GM12878 (cell line): Measurements from ENCODE around the gene MSI2. TPM values are rescaled to one million over a fixed set of nuclear protein-coding genes. Genes with fewer than 3 reads are reported as not detected.

Experiments
- MTA2 ChIP-seq: fragments of 450-650 bp; IDR thresholded peaks from 2 replicates; pipeline ENCODE4 v1.6.1; 2016; ENCODE audit warnings: low read depth, mild to moderate bottlenecking, moderate library complexity
- MTA3 ChIP-seq: IDR thresholded peaks from 2 replicates; pipeline ENCODE4 v1.6.1; 2012; ENCODE audit warnings: low read length, inconsistent platforms, borderline replicate concordance
- MXI1 ChIP-seq: fragments of 150-350 bp; IDR thresholded peaks from 2 replicates; pipeline ENCODE4 v1.6.1; 2011; ENCODE audit warnings: low read depth, mild to moderate bottlenecking, inconsistent platforms, low read length, improper control_type of control experiment
- SMC3 ChIP-seq: IDR thresholded peaks from 2 replicates; pipeline ENCODE4 v1.6.1; 2011; ENCODE audit warnings: low read length, improper control_type of control experiment, borderline replicate concordance
- ZNF217 ChIP-seq: fragments of 450-650 bp; IDR thresholded peaks from 2 replicates; pipeline ENCODE4 v1.6.1; 2017; ENCODE audit warnings: antibody characterized with exemption, mild to moderate bottlenecking
- polyA plus RNA-seq, 11 experiments: library from polyadenylated mRNA; depleted of rRNA in 4 of 11; unstranded in 6 of 11; stranded (reverse) in 5 of 11; fragments of >200 nt; fragmentation: Nextera tagmentation in 4 of 11; fragmentation: Illumina TruSeq in 1 of 11; extraction: Ambion mirVana in 4 of 11; extraction: Trizol in 1 of 11; gene quantifications; 1 replicate in 1 of 11; 2 replicates in 10 of 11; pipeline versions ENCODE4 v1.2.1 to v1.2.3, GENCODE V29; 2011 to 2016; ENCODE audit warnings: inconsistent platforms in 2 of 11, missing spikeins in 2 of 11, low read depth in 1 of 11
- total RNA-seq, 4 experiments: library from RNA; depleted of rRNA in 3 of 4; stranded (reverse); fragments of >200 nt in 3 of 4; fragmentation: Illumina TruSeq in 1 of 4; extraction: Trizol in 1 of 4; gene quantifications; 2 replicates each; pipeline versions ENCODE4 v1.2.1 to v1.2.3, GENCODE V29; 2013 to 2021
- TF ChIP-seq, protein P1 (sequence below): IDR thresholded peaks from 2 replicates; pipeline ENCODE4 v1.6.1; 2012; ENCODE audit warnings: low read length, inconsistent platforms
- TF ChIP-seq, protein P2 (sequence below): IDR thresholded peaks from 2 replicates; pipeline ENCODE4 v1.6.1; 2011; ENCODE audit warnings: mild to moderate bottlenecking, low read depth, low read length, moderate library complexity; ENCODE audit not compliant: insufficient replicate concordance
- TF ChIP-seq, protein P3 (sequence below): IDR thresholded peaks from 2 replicates; pipeline ENCODE4 v1.6.1; 2012; ENCODE audit warnings: low read depth, low read length, improper control_type of control experiment
- TF ChIP-seq, protein P4 (sequence below): IDR thresholded peaks from 2 replicates; pipeline ENCODE4 v1.6.1; 2011; ENCODE audit warnings: low read depth, mild to moderate bottlenecking, low read length, moderate library complexity, borderline replicate concordance; ENCODE audit errors: extremely low read depth
- TF ChIP-seq, protein P5 (sequence below): IDR thresholded peaks from 2 replicates; pipeline ENCODE4 v1.6.1; 2011; ENCODE audit warnings: borderline replicate concordance, low read depth, mild to moderate bottlenecking, moderate library complexity, low read length; ENCODE audit not compliant: insufficient read depth, poor library complexity, severe bottlenecking
- TF ChIP-seq, protein P6 (sequence below): fragments of 450-650 bp; IDR thresholded peaks from 2 replicates; pipeline ENCODE4 v1.6.1; 2016; ENCODE audit warnings: mild to moderate bottlenecking, moderate library complexity, borderline replicate concordance

MSI2 gene
- total and polyA plus RNA-seq, 10 of the 15 experiments (the other 5 are each of a cell fraction or from before 2014, with no cell fraction given) = 6.1 to 76.1 (median 42.0) TPM

DNA sequence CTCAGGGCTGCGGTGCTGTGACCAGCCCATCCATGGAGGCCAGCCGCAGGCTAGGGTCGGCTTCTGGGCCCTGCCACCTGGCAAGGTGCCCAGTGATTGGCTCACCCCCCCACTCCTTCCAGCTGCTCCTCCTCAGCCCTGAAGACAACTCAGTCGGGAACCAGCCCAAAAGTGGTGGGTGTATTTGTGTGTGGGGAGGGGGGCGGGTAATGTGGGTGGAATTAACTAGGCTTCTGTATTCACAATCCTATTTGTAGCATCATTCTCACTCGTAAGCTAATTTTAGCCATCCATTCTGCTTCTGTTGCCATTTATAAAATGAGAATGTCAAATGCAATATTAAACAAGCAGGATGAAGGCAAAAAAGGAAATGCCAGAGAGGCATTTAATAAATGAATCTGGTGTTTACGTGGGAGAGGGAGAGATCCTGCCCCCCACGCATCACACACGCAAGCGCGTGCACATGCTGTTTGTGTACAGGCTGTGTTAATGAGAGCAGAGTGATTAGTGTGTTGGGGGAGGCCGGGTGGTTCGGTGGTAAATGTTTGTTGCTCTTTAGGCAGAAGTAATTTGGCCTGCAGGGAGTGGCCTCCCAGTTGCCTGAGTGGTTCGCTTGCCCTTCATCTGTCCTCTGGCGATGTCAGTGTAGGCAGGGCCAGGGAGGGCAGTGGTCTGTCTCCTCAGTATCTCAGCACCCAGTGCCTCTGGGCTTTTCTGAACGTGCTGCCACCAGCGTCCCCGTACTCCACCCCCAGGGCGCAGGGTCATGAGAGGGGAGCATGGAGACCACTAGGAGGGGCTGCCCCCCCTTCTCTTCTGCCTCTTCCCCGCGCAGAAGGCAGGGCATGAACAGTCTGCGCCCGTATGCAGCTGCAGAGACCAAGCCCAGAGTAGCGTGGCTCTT is 348.7 kb downstream of the MSI2 start (continued):
- TF ChIP-seq, protein P1, sequence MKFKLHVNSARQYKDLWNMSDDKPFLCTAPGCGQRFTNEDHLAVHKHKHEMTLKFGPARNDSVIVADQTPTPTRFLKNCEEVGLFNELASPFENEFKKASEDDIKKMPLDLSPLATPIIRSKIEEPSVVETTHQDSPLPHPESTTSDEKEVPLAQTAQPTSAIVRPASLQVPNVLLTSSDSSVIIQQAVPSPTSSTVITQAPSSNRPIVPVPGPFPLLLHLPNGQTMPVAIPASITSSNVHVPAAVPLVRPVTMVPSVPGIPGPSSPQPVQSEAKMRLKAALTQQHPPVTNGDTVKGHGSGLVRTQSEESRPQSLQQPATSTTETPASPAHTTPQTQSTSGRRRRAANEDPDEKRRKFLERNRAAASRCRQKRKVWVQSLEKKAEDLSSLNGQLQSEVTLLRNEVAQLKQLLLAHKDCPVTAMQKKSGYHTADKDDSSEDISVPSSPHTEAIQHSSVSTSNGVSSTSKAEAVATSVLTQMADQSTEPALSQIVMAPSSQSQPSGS = no peak
- TF ChIP-seq MXI1 = 0 out of 2 replicates have a peak, but pooled peaks have one; percentile 44
- TF ChIP-seq, protein P2, sequence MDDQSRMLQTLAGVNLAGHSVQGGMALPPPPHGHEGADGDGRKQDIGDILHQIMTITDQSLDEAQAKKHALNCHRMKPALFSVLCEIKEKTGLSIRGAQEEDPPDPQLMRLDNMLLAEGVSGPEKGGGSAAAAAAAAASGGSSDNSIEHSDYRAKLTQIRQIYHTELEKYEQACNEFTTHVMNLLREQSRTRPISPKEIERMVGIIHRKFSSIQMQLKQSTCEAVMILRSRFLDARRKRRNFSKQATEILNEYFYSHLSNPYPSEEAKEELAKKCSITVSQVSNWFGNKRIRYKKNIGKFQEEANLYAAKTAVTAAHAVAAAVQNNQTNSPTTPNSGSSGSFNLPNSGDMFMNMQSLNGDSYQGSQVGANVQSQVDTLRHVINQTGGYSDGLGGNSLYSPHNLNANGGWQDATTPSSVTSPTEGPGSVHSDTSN = no peak
- TF ChIP-seq, protein P3, sequence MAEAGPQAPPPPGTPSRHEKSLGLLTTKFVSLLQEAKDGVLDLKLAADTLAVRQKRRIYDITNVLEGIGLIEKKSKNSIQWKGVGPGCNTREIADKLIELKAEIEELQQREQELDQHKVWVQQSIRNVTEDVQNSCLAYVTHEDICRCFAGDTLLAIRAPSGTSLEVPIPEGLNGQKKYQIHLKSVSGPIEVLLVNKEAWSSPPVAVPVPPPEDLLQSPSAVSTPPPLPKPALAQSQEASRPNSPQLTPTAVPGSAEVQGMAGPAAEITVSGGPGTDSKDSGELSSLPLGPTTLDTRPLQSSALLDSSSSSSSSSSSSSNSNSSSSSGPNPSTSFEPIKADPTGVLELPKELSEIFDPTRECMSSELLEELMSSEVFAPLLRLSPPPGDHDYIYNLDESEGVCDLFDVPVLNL = no peak
- TF ChIP-seq, protein P4, sequence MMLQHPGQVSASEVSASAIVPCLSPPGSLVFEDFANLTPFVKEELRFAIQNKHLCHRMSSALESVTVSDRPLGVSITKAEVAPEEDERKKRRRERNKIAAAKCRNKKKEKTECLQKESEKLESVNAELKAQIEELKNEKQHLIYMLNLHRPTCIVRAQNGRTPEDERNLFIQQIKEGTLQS = no peak
- TF ChIP-seq MTA3 = no peak
- TF ChIP-seq ZNF217 = no peak
- 0 out of 2 replicates have a peak, but pooled peaks have one; percentile 26 for TF ChIP-seq MTA2
- TF ChIP-seq SMC3 = no peak
- TF ChIP-seq, protein P5, sequence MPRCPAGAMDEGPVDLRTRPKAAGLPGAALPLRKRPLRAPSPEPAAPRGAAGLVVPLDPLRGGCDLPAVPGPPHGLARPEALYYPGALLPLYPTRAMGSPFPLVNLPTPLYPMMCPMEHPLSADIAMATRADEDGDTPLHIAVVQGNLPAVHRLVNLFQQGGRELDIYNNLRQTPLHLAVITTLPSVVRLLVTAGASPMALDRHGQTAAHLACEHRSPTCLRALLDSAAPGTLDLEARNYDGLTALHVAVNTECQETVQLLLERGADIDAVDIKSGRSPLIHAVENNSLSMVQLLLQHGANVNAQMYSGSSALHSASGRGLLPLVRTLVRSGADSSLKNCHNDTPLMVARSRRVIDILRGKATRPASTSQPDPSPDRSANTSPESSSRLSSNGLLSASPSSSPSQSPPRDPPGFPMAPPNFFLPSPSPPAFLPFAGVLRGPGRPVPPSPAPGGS = no peak
- TF ChIP-seq, protein P6, sequence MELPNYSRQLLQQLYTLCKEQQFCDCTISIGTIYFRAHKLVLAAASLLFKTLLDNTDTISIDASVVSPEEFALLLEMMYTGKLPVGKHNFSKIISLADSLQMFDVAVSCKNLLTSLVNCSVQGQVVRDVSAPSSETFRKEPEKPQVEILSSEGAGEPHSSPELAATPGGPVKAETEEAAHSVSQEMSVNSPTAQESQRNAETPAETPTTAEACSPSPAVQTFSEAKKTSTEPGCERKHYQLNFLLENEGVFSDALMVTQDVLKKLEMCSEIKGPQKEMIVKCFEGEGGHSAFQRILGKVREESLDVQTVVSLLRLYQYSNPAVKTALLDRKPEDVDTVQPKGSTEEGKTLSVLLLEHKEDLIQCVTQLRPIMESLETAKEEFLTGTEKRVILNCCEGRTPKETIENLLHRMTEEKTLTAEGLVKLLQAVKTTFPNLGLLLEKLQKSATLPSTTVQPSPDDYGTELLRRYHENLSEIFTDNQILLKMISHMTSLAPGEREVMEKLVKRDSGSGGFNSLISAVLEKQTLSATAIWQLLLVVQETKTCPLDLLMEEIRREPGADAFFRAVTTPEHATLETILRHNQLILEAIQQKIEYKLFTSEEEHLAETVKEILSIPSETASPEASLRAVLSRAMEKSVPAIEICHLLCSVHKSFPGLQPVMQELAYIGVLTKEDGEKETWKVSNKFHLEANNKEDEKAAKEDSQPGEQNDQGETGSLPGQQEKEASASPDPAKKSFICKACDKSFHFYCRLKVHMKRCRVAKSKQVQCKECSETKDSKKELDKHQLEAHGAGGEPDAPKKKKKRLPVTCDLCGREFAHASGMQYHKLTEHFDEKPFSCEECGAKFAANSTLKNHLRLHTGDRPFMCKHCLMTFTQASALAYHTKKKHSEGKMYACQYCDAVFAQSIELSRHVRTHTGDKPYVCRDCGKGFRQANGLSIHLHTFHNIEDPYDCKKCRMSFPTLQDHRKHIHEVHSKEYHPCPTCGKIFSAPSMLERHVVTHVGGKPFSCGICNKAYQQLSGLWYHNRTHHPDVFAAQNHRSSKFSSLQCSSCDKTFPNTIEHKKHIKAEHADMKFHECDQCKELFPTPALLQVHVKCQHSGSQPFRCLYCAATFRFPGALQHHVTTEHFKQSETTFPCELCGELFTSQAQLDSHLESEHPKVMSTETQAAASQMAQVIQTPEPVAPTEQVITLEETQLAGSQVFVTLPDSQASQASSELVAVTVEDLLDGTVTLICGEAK = no peak
